GM12872 (cell line): ENCODE data around the gene NHERF1.

Experiments
- CTCF ChIP-seq: IDR thresholded peaks from 3 replicates; pipeline ENCODE4 v1.5.1; 2011; ENCODE audit warnings: low read depth, mild to moderate bottlenecking, low read length, moderate library complexity; ENCODE audit not compliant: insufficient read depth

The NHERF1 gene

GRCh38 chr17:74740173-74740572 lies 8.3 kb upstream of the NHERF1 start:
- no peak for TF ChIP-seq CTCF

GRCh38 chr17:74740641-74741387 lies 7.6 kb upstream of the NHERF1 start:
- TF ChIP-seq CTCF = no peak

GRCh38 chr17:74742153-74742515 lies 6.3 kb upstream of the NHERF1 start:
- TF ChIP-seq CTCF = no peak

- no peak for TF ChIP-seq CTCF
Measured at GRCh38 chr17:74742978-74743545, 5.4 kb upstream of the NHERF1 start.

GRCh38 chr17:74743755-74744154 lies 4.7 kb upstream of the NHERF1 start:
- TF ChIP-seq CTCF = no peak

- no peak for TF ChIP-seq CTCF
Measured at GRCh38 chr17:74744349-74744713, 4.1 kb upstream of the NHERF1 start.

- TF ChIP-seq CTCF = peak; percentile 100
Measured at GRCh38 chr17:74744714-74745547, 3.5 kb upstream of the NHERF1 start.
